Tibial artery (tissue), 4 donors: ENCODE results near the gene ELMO2.

Source experiments
- DNase-seq, 2 donors: peaks; one replicate each; pipeline ENCODE4 v3.0.0-alpha.2; 2019
- H3K27ac ChIP-seq, 2 donors: fragments of 200-600 bp; sonication (generic) in 1 of 2; 1 replicate in 1 of 2; 2 replicates in 1 of 2; pipeline ENCODE4 v1.5.1; 2018 to 2019; ENCODE audit warnings: mild to moderate bottlenecking in 1 of 2
- H3K27me3 ChIP-seq, 2 donors: fragments of 200-600 bp; sonication (generic) in 1 of 2; one replicate each; pipeline versions ENCODE4 v1.5.1 to v1.6.0; 2016 to 2019
- H3K36me3 ChIP-seq, 3 donors: fragments of 200-600 bp; sonication (generic) in 2 of 3; one replicate each; pipeline ENCODE4 v1.5.1; 2016 to 2019; ENCODE audit warnings: mild to moderate bottlenecking in 2 of 3
- H3K4me1 ChIP-seq, 4 donors: fragments of 200-600 bp; sonication (generic) in 2 of 4; 1 replicate in 3 of 4; 2 replicates in 1 of 4; pipeline ENCODE4 v1.5.1; 2016 to 2019
- H3K4me3 ChIP-seq, 2 donors: fragments of 200-600 bp; sonication (generic) in 1 of 2; 1 replicate in 1 of 2; 2 replicates in 1 of 2; pipeline ENCODE4 v1.5.1; 2018 to 2019; ENCODE audit warnings: mild to moderate bottlenecking in 2 of 2
- H3K9me3 ChIP-seq, 3 donors: fragments of 200-600 bp; sonication (generic) in 1 of 3; one replicate each; pipeline ENCODE4 v1.5.1; 2016 to 2019
- CTCF ChIP-seq, 2 experiments: fragments of 200-600 bp in 1 of 2; fragments of 450-650 bp in 1 of 2; IDR thresholded peaks; one replicate each; pipeline ENCODE4 v1.5.1; 2017 to 2019; ENCODE audit warnings: antibody characterized with exemption in 2 of 2, mild to moderate bottlenecking in 1 of 2, moderate library complexity in 1 of 2
- intact Hi-C: fragments of 100-400 bp; cut with DNase I; formaldehyde crosslinking; loops from one replicate; pipeline ENCODE4 v1.15.0; 2023; ENCODE audit warnings: low total_unique reads

ELMO2 gene

GRCh38 chr20:46406200-46406985 is at the start of gene ELMO2:
TSS of gene ELMO2 (minus strand) at chr20:46406615. CDS start at chr20:46394482, 12,133 bp downstream.
- intact Hi-C loops = loop anchor here (2.0 kb wide), 1 partner anchor 42 kb away; no protein-coding TSS in a partner anchor
- H3K27me3 ChIP-seq = no peaks in the 10 kb centered on the region
- DNase-seq = peak; percentile 99
- no peaks in the 10 kb centered on the region for H3K9me3 ChIP-seq
- peaks cover 4 to 58% (median 40%) of the 10 kb centered on the region in 4 donors for H3K4me1 ChIP-seq
- no peaks in the 10 kb centered on the region for H3K36me3 ChIP-seq
- peak; percentile 21 to 35 for TF ChIP-seq CTCF (IDR thresholded peaks at IDR 0.05)
- peak within 1 kb of the TSS; percentile 69 to 95 for H3K4me3 ChIP-seq
- peak within 1 kb of the TSS; percentile 84 to 98 for H3K27ac ChIP-seq

GRCh38 chr20:46455729-46456128 is 49.3 kb upstream of the ELMO2 start:
- H3K27me3 ChIP-seq = peaks cover 0 to 15% of the 10 kb centered on the region in 2 donors
- no peak overlapping the region for H3K4me3 ChIP-seq
- no peak overlapping the region for H3K27ac ChIP-seq
- DNase-seq = no peak
- intact Hi-C loops = no loop called here
- TF ChIP-seq CTCF (IDR thresholded peaks at IDR 0.05) = no peak
- H3K36me3 ChIP-seq = no peaks in the 10 kb centered on the region
- H3K9me3 ChIP-seq = peaks cover 0 to 25% (median 2%) of the 10 kb centered on the region in 3 donors
- no peaks in the 10 kb centered on the region for H3K4me1 ChIP-seq

- DNase-seq = no peak
- Histone ChIP-seq H3K27ac (no peak overlapping the region), H3K27me3 (peaks cover 0 to 10% of the 10 kb centered on the region in 2 donors), H3K4me1 (no peaks in the 10 kb centered on the region), H3K9me3 (no peaks in the 10 kb centered on the region), H3K36me3 (no peaks in the 10 kb centered on the region), H3K4me3 (no peak overlapping the region)
- intact Hi-C loops = no loop called here
- TF ChIP-seq CTCF (IDR thresholded peaks at IDR 0.05) = no peak
Measured at GRCh38 chr20:46446851-46447250, 40.4 kb upstream of the ELMO2 start.

- Histone ChIP-seq H3K9me3 (no peaks in the 10 kb centered on the region), H3K4me3 (no peak overlapping the region), H3K4me1 (no peaks in the 10 kb centered on the region), H3K27ac (no peak overlapping the region), H3K36me3 (no peaks in the 10 kb centered on the region), H3K27me3 (peaks cover 0 to 3% of the 10 kb centered on the region in 2 donors)
- no peak for DNase-seq
- intact Hi-C loops = no loop called here
- TF ChIP-seq CTCF (IDR thresholded peaks at IDR 0.05) = no peak
Measured at GRCh38 chr20:46439837-46440236, 33.4 kb upstream of the ELMO2 start.

- no peak overlapping the region for H3K27ac ChIP-seq
- intact Hi-C loops = no loop called here
- H3K9me3 ChIP-seq = no peaks in the 10 kb centered on the region
- H3K27me3 ChIP-seq = peaks cover 0 to 5% of the 10 kb centered on the region in 2 donors
- no peak overlapping the region for H3K4me3 ChIP-seq
- TF ChIP-seq CTCF (IDR thresholded peaks at IDR 0.05) = no peak
- DNase-seq = no peak
- H3K36me3 ChIP-seq = no peaks in the 10 kb centered on the region
- no peaks in the 10 kb centered on the region for H3K4me1 ChIP-seq
Measured at GRCh38 chr20:46438156-46438750, 31.8 kb upstream of the ELMO2 start.
